Measurements from ENCODE around the gene APH1B. TPM values are rescaled to one million over a fixed set of nuclear protein-coding genes. Genes with fewer than 3 reads are reported as not detected.

APH1B gene
- total and polyA plus RNA-seq, 5 donors: 6.0 to 13.4 (median 10.7) TPM

- Histone ChIP-seq H3K9me3 (ENCODE audit: control insufficient read depth, low read length) (no peaks in the 10 kb centered on the region), H3K4me1 (ENCODE audit: control insufficient read depth, insufficient read depth, low read length) (peaks cover 5% of the 10 kb centered on the region), H3K27ac (ENCODE audit: low read length) (no peak overlapping the region), H3K27me3 (ENCODE audit: control insufficient read depth, insufficient read depth) (no peaks in the 10 kb centered on the region), H3K4me3 (ENCODE audit: low read length) (no peak overlapping the region)
- intact Hi-C loops (cut with DNase I): no loop called here
- ATAC-seq (no peak), DNase-seq (no peak)
Measured at GRCh38 chr15:63295341-63295740, 17.9 kb downstream of the APH1B start.

GRCh38 chr15:63296195-63296594, 18.8 kb downstream of the APH1B start:
- intact Hi-C loops (cut with DNase I): no loop called here
- Histone ChIP-seq H3K9me3 (ENCODE audit: control insufficient read depth, low read length) (no peaks in the 10 kb centered on the region), H3K4me1 (ENCODE audit: control insufficient read depth, insufficient read depth, low read length) (peaks cover 6% of the 10 kb centered on the region), H3K27ac (ENCODE audit: low read length) (no peak overlapping the region), H3K4me3 (ENCODE audit: low read length) (no peak overlapping the region), H3K27me3 (ENCODE audit: control insufficient read depth, insufficient read depth) (no peaks in the 10 kb centered on the region)
- 51% methylated on average over 6 of the region's 6 CpGs for WGBS
- ATAC-seq: peak; percentile 36 to 58
- peak in 2 of 3 donors; percentile 50 to 60 for DNase-seq

- ATAC-seq (no peak), DNase-seq (no peak)
- peaks cover 5% of the 10 kb centered on the region for H3K4me1 ChIP-seq (ENCODE audit: control insufficient read depth, insufficient read depth, low read length)
- WGBS: 91% methylated on average over 7 of the region's 7 CpGs
- H3K27ac ChIP-seq (ENCODE audit: low read length): no peak overlapping the region
- no peak overlapping the region for H3K4me3 ChIP-seq (ENCODE audit: low read length)
- intact Hi-C loops (cut with DNase I): no loop called here
- H3K27me3 ChIP-seq (ENCODE audit: control insufficient read depth, insufficient read depth): no peaks in the 10 kb centered on the region
- H3K9me3 ChIP-seq (ENCODE audit: control insufficient read depth, low read length): no peaks in the 10 kb centered on the region
Measured at GRCh38 chr15:63299943-63300575, 22.7 kb downstream of the APH1B start.

GRCh38 chr15:63301088-63301487, 23.7 kb downstream of the APH1B start:
- H3K9me3 ChIP-seq (ENCODE audit: control insufficient read depth, low read length): no peaks in the 10 kb centered on the region
- intact Hi-C loops (cut with DNase I): no loop called here
- WGBS: 83% methylated on average over 1 of the region's 1 CpG

GRCh38 chr15:63305260-63305659, 27.9 kb downstream of the APH1B start:
- 91% methylated on average over 5 of the region's 5 CpGs for WGBS
- Histone ChIP-seq H3K4me1 (ENCODE audit: control insufficient read depth, insufficient read depth, low read length) (peaks cover 2% of the 10 kb centered on the region), H3K4me3 (ENCODE audit: low read length) (no peak overlapping the region), H3K9me3 (ENCODE audit: control insufficient read depth, low read length) (no peaks in the 10 kb centered on the region), H3K27me3 (ENCODE audit: control insufficient read depth, insufficient read depth) (no peaks in the 10 kb centered on the region), H3K27ac (ENCODE audit: low read length) (no peak overlapping the region)
- intact Hi-C loops (cut with DNase I): no loop called here
- ATAC-seq: no peak
- no peak for DNase-seq

More at GRCh38 chr15:63301088-63301487, 23.7 kb downstream of the APH1B start:
- Histone ChIP-seq H3K4me3 (ENCODE audit: low read length) (no peak overlapping the region), H3K4me1 (ENCODE audit: control insufficient read depth, insufficient read depth, low read length) (peaks cover 5% of the 10 kb centered on the region), H3K27ac (ENCODE audit: low read length) (no peak overlapping the region), H3K27me3 (ENCODE audit: control insufficient read depth, insufficient read depth) (no peaks in the 10 kb centered on the region)
- DNase-seq: no peak
- no peak for ATAC-seq

GRCh38 chr15:63306492-63307073, 29.2 kb downstream of the APH1B start:
- intact Hi-C loops (cut with DNase I): no loop called here
- Histone ChIP-seq H3K4me3 (ENCODE audit: low read length) (no peak overlapping the region), H3K27me3 (ENCODE audit: control insufficient read depth, insufficient read depth) (no peaks in the 10 kb centered on the region), H3K4me1 (ENCODE audit: control insufficient read depth, insufficient read depth, low read length) (no peaks in the 10 kb centered on the region), H3K9me3 (ENCODE audit: control insufficient read depth, low read length) (no peaks in the 10 kb centered on the region), H3K27ac (ENCODE audit: low read length) (no peak overlapping the region)
- 94% methylated on average over 5 of the region's 5 CpGs for WGBS
- ATAC-seq (no peak), DNase-seq (no peak)

- 86% methylated on average over 4 of the region's 4 CpGs for WGBS
- intact Hi-C loops (cut with DNase I): no loop called here
- H3K27me3 ChIP-seq (ENCODE audit: control insufficient read depth, insufficient read depth): no peaks in the 10 kb centered on the region
- H3K4me3 ChIP-seq (ENCODE audit: low read length): no peak overlapping the region
- no peaks in the 10 kb centered on the region for H3K4me1 ChIP-seq (ENCODE audit: control insufficient read depth, insufficient read depth, low read length)
- no peaks in the 10 kb centered on the region for H3K9me3 ChIP-seq (ENCODE audit: control insufficient read depth, low read length)
- ATAC-seq (no peak), DNase-seq (no peak)
- H3K27ac ChIP-seq (ENCODE audit: low read length): no peak overlapping the region
Measured at GRCh38 chr15:63308491-63308890, 31.1 kb downstream of the APH1B start.

- H3K9me3 ChIP-seq (ENCODE audit: control insufficient read depth, low read length): no peaks in the 10 kb centered on the region
- no peaks in the 10 kb centered on the region for H3K4me1 ChIP-seq (ENCODE audit: control insufficient read depth, insufficient read depth, low read length)
- ATAC-seq: no peak
- intact Hi-C loops (cut with DNase I): no loop called here
- no peak overlapping the region for H3K4me3 ChIP-seq (ENCODE audit: low read length)
- no peaks in the 10 kb centered on the region for H3K27me3 ChIP-seq (ENCODE audit: control insufficient read depth, insufficient read depth)
- DNase-seq: no peak
- no peak overlapping the region for H3K27ac ChIP-seq (ENCODE audit: low read length)
- WGBS: 86% methylated on average over 2 of the region's 2 CpGs
Measured at GRCh38 chr15:63308947-63309346, 31.5 kb downstream of the APH1B start.

GRCh38 chr15:63310646-63311045, 33.2 kb downstream of the APH1B start:
- no peak overlapping the region for H3K27ac ChIP-seq (ENCODE audit: low read length)
- intact Hi-C loops (cut with DNase I): no loop called here
- 85% methylated on average over 3 of the region's 3 CpGs for WGBS
- H3K27me3 ChIP-seq (ENCODE audit: control insufficient read depth, insufficient read depth): no peaks in the 10 kb centered on the region
- ATAC-seq (no peak), DNase-seq (no peak)
- no peaks in the 10 kb centered on the region for H3K4me1 ChIP-seq (ENCODE audit: control insufficient read depth, insufficient read depth, low read length)
- no peaks in the 10 kb centered on the region for H3K9me3 ChIP-seq (ENCODE audit: control insufficient read depth, low read length)
- H3K4me3 ChIP-seq (ENCODE audit: low read length): no peak overlapping the region

- no peak overlapping the region for H3K27ac ChIP-seq (ENCODE audit: low read length)
- 93% methylated on average over 1 of the region's 1 CpG for WGBS
- H3K27me3 ChIP-seq (ENCODE audit: control insufficient read depth, insufficient read depth): no peaks in the 10 kb centered on the region
- H3K9me3 ChIP-seq (ENCODE audit: control insufficient read depth, low read length): no peaks in the 10 kb centered on the region
- intact Hi-C loops (cut with DNase I): no loop called here
- no peaks in the 10 kb centered on the region for H3K4me1 ChIP-seq (ENCODE audit: control insufficient read depth, insufficient read depth, low read length)
- DNase-seq (no peak), ATAC-seq (no peak)
- no peak overlapping the region for H3K4me3 ChIP-seq (ENCODE audit: low read length)
Measured at GRCh38 chr15:63312286-63312685, 34.9 kb downstream of the APH1B start.

GRCh38 chr15:63313825-63314224, 36.4 kb downstream of the APH1B start:
- intact Hi-C loops (cut with DNase I): no loop called here
- Histone ChIP-seq H3K4me1 (ENCODE audit: control insufficient read depth, insufficient read depth, low read length) (no peaks in the 10 kb centered on the region), H3K27me3 (ENCODE audit: control insufficient read depth, insufficient read depth) (no peaks in the 10 kb centered on the region), H3K9me3 (ENCODE audit: control insufficient read depth, low read length) (no peaks in the 10 kb centered on the region), H3K27ac (ENCODE audit: low read length) (no peak overlapping the region), H3K4me3 (ENCODE audit: low read length) (no peak overlapping the region)
- 85% methylated on average over 4 of the region's 4 CpGs for WGBS
- no peak for ATAC-seq
- no peak for DNase-seq

- Histone ChIP-seq H3K27ac (ENCODE audit: low read length) (no peak overlapping the region), H3K4me3 (ENCODE audit: low read length) (no peak overlapping the region), H3K9me3 (ENCODE audit: control insufficient read depth, low read length) (no peaks in the 10 kb centered on the region), H3K27me3 (ENCODE audit: control insufficient read depth, insufficient read depth) (no peaks in the 10 kb centered on the region), H3K4me1 (ENCODE audit: control insufficient read depth, insufficient read depth, low read length) (no peaks in the 10 kb centered on the region)
- no peak for DNase-seq
- WGBS: 62% methylated on average over 2 of the region's 2 CpGs
- ATAC-seq: no peak
- intact Hi-C loops (cut with DNase I): no loop called here
Measured at GRCh38 chr15:63314409-63314808, 37.0 kb downstream of the APH1B start.

All from right cardiac atrium (tissue), 5 donors.